Kidney (tissue), 14 donors: Measurements from ENCODE around the gene APOBR. TPM values are rescaled to one million over a fixed set of nuclear protein-coding genes. Genes with fewer than 3 reads are reported as not detected.
A peak's percentile ranks its signal among the peaks of the same experiment; 100 is the strongest.
"Not testable (repeated sequence)": the region's sequence is repeated elsewhere in the genome, so short reads cannot be mapped to it uniquely, and the experiment has no call there.

Experiments
- DNase-seq, 5 donors: peaks; one replicate each; pipeline ENCODE4 v3.0.0-alpha.2; 2013 to 2020
- FAIRE-seq: peaks from 2 replicates; lab custom pipeline; 2012; peaks lifted over from hg19 to GRCh38; lab: Jason Lieb, UNC
- H3K27ac ChIP-seq, 2 donors: one replicate each; pipeline ENCODE4 v1.7.0; 2013; ENCODE audit warnings: low read depth in 2 of 2, low read length in 2 of 2, inconsistent platforms in 1 of 2
- H3K27me3 ChIP-seq: one replicate; pipeline ENCODE4 v1.7.1; 2013; ENCODE audit warnings: low read length, inconsistent platforms; ENCODE audit not compliant: control insufficient read depth, insufficient read depth
- H3K36me3 ChIP-seq, 3 donors: one replicate each; pipeline versions ENCODE4 v1.7.0 to v1.7.1; 2013; ENCODE audit warnings: low read length in 3 of 3, control low read depth in 1 of 3, inconsistent platforms in 1 of 3; ENCODE audit not compliant: insufficient read depth in 3 of 3, control insufficient read depth in 2 of 3
- H3K4me1 ChIP-seq, 3 donors: one replicate each; pipeline versions ENCODE4 v1.7.0 to v1.7.1; 2013; ENCODE audit warnings: low read length in 3 of 3, inconsistent platforms in 1 of 3, low read depth in 1 of 3; ENCODE audit not compliant: control insufficient read depth in 2 of 3, insufficient read depth in 2 of 3
- H3K4me3 ChIP-seq, 3 donors: one replicate each; pipeline versions ENCODE4 v1.7.0 to v1.8.1; 2013; ENCODE audit warnings: low read length in 3 of 3, control low read depth in 1 of 3, inconsistent platforms in 1 of 3
- H3K9ac ChIP-seq, 3 donors: one replicate each; pipeline versions ENCODE4 v1.7.0 to v1.7.1; 2013; ENCODE audit warnings: low read length in 3 of 3, control low read depth in 1 of 3, inconsistent platforms in 1 of 3
- H3K9me3 ChIP-seq, 3 donors: one replicate each; pipeline versions ENCODE4 v1.7.0 to v1.7.1; 2013; ENCODE audit warnings: low read length in 3 of 3, control low read depth in 1 of 3, inconsistent platforms in 1 of 3; ENCODE audit not compliant: control insufficient read depth in 2 of 3, insufficient read depth in 1 of 3
- intact Hi-C: fragments of 100-400 bp; cut with DNase I; formaldehyde crosslinking; loops from one replicate; pipeline ENCODE4 v1.11.1; 2022
- polyA plus RNA-seq: library from polyadenylated mRNA; stranded (reverse); fragments of 350-450 nt; fragmentation: Illumina TruSeq; extraction: RNeasy Lipid Tissue Mini Kit (QIAGEN cat#74804); gene quantifications from one replicate; pipeline ENCODE4 v1.2.3, GENCODE V29; 2014; ENCODE audit warnings: low read depth, low replicate concordance; ENCODE audit not compliant: insufficient read depth
- total RNA-seq: library from RNA; stranded (reverse); fragmentation: NEBNext Ultra II Directional; extraction: Animal tissue kit (Norgen Biotek cat#: 25700); gene quantifications from one replicate; pipeline ENCODE4 v1.2.1, GENCODE V29; 2021
- TF ChIP-seq, protein P1 (sequence below): IDR thresholded peaks from 3 replicates; pipeline ENCODE4 v1.5.1; 2012; ENCODE audit warnings: mild to moderate bottlenecking, moderate library complexity, borderline replicate concordance; ENCODE audit not compliant: insufficient read depth; ENCODE audit errors: extremely low read depth
- donor health status: control.
- donor health status: control.
- donor health status: control.
- donor health status: control.
- donor health status: control.
- donor health status: DM: yes; HTN: yes; CAD: no.
- donor health status: Normal renal cell carcinoma (clear cell type).

Gene APOBR
- total and polyA plus RNA-seq, 2 donors from 2014 or later: 0.45 to 3.2 TPM

DNA sequence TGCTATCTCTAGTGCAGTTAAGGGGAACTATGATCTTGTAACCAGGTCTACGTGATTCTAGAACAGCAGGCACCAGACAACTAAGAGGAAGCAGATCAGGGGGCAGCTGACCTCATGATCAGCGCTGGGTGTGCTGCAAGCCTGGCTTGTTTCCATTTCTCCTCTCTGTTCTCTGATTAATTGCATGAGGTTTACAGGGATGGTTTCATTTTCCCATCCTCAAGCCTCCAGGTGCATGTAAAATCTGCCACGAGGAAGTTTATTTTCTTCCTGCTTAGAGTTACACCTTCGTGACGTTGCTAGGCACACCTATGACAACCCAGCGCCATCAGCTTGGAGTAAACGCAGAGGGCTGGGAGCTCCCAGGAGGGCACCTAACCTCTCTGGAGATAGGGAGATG lies 48.6 kb downstream of the APOBR start:
- intact Hi-C loops: loop anchor here (10.0 kb wide), 1 partner anchor 48 kb away; the partner anchor contains the start of genes APOBR and CLN3
- TF ChIP-seq, protein P1, sequence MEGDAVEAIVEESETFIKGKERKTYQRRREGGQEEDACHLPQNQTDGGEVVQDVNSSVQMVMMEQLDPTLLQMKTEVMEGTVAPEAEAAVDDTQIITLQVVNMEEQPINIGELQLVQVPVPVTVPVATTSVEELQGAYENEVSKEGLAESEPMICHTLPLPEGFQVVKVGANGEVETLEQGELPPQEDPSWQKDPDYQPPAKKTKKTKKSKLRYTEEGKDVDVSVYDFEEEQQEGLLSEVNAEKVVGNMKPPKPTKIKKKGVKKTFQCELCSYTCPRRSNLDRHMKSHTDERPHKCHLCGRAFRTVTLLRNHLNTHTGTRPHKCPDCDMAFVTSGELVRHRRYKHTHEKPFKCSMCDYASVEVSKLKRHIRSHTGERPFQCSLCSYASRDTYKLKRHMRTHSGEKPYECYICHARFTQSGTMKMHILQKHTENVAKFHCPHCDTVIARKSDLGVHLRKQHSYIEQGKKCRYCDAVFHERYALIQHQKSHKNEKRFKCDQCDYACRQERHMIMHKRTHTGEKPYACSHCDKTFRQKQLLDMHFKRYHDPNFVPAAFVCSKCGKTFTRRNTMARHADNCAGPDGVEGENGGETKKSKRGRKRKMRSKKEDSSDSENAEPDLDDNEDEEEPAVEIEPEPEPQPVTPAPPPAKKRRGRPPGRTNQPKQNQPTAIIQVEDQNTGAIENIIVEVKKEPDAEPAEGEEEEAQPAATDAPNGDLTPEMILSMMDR: no peak
- Histone ChIP-seq H3K27ac (no peak overlapping the region), H3K36me3 (no peaks in the 10 kb centered on the region), H3K4me1 (peaks cover 0 to 2% (median 0%) of the 10 kb centered on the region in 3 donors), H3K9ac (no peak overlapping the region), H3K4me3 (no peak overlapping the region), H3K9me3 (no peaks in the 10 kb centered on the region), H3K27me3 (no peaks in the 10 kb centered on the region)
- peak in 4 of 5 donors; percentile 24 to 76 (median 46) for DNase-seq
- no peak for FAIRE-seq

DNA sequence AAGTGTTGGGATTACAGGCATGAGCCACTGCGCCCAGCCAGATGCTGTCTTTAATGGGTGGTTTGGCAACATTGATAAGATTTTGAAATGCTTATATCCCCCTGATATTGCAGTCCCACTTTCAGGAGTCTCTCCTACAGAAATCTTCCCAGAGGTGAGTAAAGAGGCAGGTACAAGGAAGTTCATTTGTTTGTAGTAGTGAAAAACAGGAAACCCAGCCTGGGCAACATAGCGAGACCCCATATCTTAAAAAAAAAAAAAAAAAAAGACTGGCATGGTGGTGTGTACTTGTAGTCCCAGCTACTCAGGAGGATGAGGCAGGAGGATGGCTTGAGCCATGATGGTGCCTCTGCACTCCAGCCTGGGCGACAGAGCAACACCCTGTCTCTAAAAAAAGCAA lies 50.6 kb downstream of the APOBR start:
- H3K27me3 ChIP-seq: no peaks in the 10 kb centered on the region
- TF ChIP-seq, protein P1: no peak
- no peak overlapping the region for H3K4me3 ChIP-seq
- no peak overlapping the region for H3K9ac ChIP-seq
- H3K4me1 ChIP-seq: no peaks in the 10 kb centered on the region
- FAIRE-seq (no peak), DNase-seq (no peak)
- intact Hi-C loops: loop anchor here (10.0 kb wide), 1 partner anchor 50 kb away; the partner anchor contains the start of genes APOBR and CLN3
- no peaks in the 10 kb centered on the region for H3K36me3 ChIP-seq
- no peak overlapping the region for H3K27ac ChIP-seq
- H3K9me3 ChIP-seq: no peaks in the 10 kb centered on the region

DNA sequence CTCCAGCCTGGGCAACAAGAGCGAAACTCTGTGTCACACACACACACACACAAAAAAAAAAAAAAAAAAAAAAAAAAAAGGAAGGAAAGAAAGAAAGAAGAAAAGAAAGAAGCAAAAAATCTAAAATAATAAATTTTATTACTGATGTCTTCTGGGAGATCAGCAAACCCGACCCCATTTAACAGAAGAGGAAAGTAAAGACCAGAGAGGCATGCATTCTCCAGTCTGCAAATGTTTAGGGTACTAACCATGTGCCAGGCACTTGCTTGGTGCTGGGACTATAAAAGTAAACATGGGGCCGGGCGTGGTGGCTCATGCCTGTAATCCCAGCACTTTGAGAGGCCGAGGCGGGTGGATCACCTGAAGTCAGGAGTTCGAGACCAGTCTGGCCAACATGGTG lies 51.5 kb downstream of the APOBR start:
- H3K9ac ChIP-seq, FAIRE-seq, H3K36me3 ChIP-seq, H3K27ac ChIP-seq, H3K4me1 ChIP-seq, DNase-seq, H3K27me3 ChIP-seq, H3K9me3 ChIP-seq, H3K4me3 ChIP-seq: not testable (repeated sequence)
- intact Hi-C loops: loop anchor here (10.0 kb wide), 1 partner anchor 51 kb away; the partner anchor contains the start of genes APOBR and CLN3

DNA sequence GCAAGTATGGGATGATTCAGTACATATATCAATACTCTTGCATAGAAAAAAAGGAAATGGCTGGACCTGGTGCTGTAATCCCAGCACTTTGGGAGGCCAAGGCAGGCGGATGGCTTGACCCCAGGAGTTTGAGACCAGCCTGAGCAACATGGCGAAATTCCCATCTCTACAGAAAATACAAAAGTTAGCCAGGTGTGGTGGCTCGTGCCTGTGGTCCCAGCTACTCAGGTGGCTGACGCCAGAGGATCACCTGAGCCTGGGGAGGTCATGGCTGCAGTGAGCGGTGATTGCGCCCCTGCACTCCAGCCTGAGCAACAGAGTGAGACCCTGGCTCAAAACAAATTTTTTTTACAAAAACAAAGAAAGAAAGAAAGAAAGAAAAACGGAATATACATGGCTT lies 52.2 kb downstream of the APOBR start:
- Histone ChIP-seq H3K4me3 (no peak overlapping the region), H3K4me1 (no peaks in the 10 kb centered on the region), H3K9ac (no peak overlapping the region), H3K36me3 (no peaks in the 10 kb centered on the region), H3K27ac (no peak overlapping the region), H3K9me3 (no peaks in the 10 kb centered on the region), H3K27me3 (no peaks in the 10 kb centered on the region)
- FAIRE-seq: no peak
- intact Hi-C loops: loop anchor here (10.0 kb wide), 1 partner anchor 52 kb away; the partner anchor contains the start of genes APOBR and CLN3
- TF ChIP-seq, protein P1: no peak
- no peak for DNase-seq
